Measurements from ENCODE around the gene G0S2.

The G0S2 gene

GRCh38 chr1:209715314-209715713, 40.1 kb downstream of the G0S2 start:
- DNase-seq (ENCODE audit: low read depth, low spot score): no peak

- DNase-seq (ENCODE audit: low read depth, low spot score): no peak
These were observed 42.6 kb downstream of the G0S2 start for GRCh38 chr1:209717818-209718217.

GRCh38 chr1:209720326-209720725, 45.1 kb downstream of the G0S2 start:
- no peak for DNase-seq (ENCODE audit: low read depth, low spot score)

- no peak for DNase-seq (ENCODE audit: low read depth, low spot score)
These were observed 45.6 kb downstream of the G0S2 start for GRCh38 chr1:209720826-209721225.

GRCh38 chr1:209721323-209721722, 46.1 kb downstream of the G0S2 start:
- no peak for DNase-seq (ENCODE audit: low read depth, low spot score)

- DNase-seq (ENCODE audit: low read depth, low spot score): no peak
These were observed 48.1 kb downstream of the G0S2 start for GRCh38 chr1:209723265-209723664.

- no peak for DNase-seq (ENCODE audit: low read depth, low spot score)
These were observed 48.8 kb downstream of the G0S2 start for GRCh38 chr1:209723756-209724693.
